HG03025 (cell line): ENCODE results near the gene GPRIN3.
"Not testable (repeated sequence)": the region's sequence is repeated elsewhere in the genome, so short reads cannot be mapped to it uniquely, and the experiment has no call there.

Experiments
- ATAC-seq: cut with Tn5 transposase; IDR thresholded peaks from one replicate; pipeline ENCODE4 v1.9.1; 2021; ENCODE audit warnings: mild to moderate bottlenecking, moderate library complexity; ENCODE audit not compliant: unreplicated experiment, low FRiP score

Gene GPRIN3

GRCh38 chr4:89222170-89222569 lies 85.4 kb downstream of the GPRIN3 start:
- ATAC-seq, result no peak

- no peak for ATAC-seq
These were observed 86.3 kb downstream of the GPRIN3 start for GRCh38 chr4:89221167-89221867.

- no peak for ATAC-seq
These were observed 89.0 kb downstream of the GPRIN3 start for GRCh38 chr4:89218587-89218986.

GRCh38 chr4:89217604-89218003 lies 90.0 kb downstream of the GPRIN3 start:
- ATAC-seq, result no peak

- ATAC-seq, result no peak
These were observed 90.7 kb downstream of the GPRIN3 start for GRCh38 chr4:89216866-89217265.

- no peak for ATAC-seq
These were observed 91.2 kb downstream of the GPRIN3 start for GRCh38 chr4:89216422-89216821.

GRCh38 chr4:89215736-89216135 lies 91.9 kb downstream of the GPRIN3 start:
- no peak for ATAC-seq

GRCh38 chr4:89214308-89214707 lies 93.3 kb downstream of the GPRIN3 start:
- no peak for ATAC-seq

GRCh38 chr4:89213382-89213701 lies 94.3 kb downstream of the GPRIN3 start:
- no peak for ATAC-seq

GRCh38 chr4:89212666-89213381 lies 94.8 kb downstream of the GPRIN3 start:
- ATAC-seq, result no peak

GRCh38 chr4:89204624-89205023 lies 103.0 kb downstream of the GPRIN3 start:
- ATAC-seq, result no peak

GRCh38 chr4:89203902-89204301 lies 103.7 kb downstream of the GPRIN3 start:
- ATAC-seq, result no peak

GRCh38 chr4:89199394-89199793 lies 108.2 kb downstream of the GPRIN3 start:
- ATAC-seq, result not testable (repeated sequence)

GRCh38 chr4:89197920-89198319 lies 109.7 kb downstream of the GPRIN3 start:
- no peak for ATAC-seq

- no peak for ATAC-seq
These were observed 110.9 kb downstream of the GPRIN3 start for GRCh38 chr4:89196745-89197144.

- no peak for ATAC-seq
These were observed 111.4 kb downstream of the GPRIN3 start for GRCh38 chr4:89196056-89196674.

GRCh38 chr4:89193843-89194242 lies 113.8 kb downstream of the GPRIN3 start:
- ATAC-seq, result no peak
